OCI-LY7 (cell line): Measurements from ENCODE around the gene PDIA4.

ENCODE experiments used
- CTCF ChIP-seq: fragments of 200-600 bp; sonication (generic); conservative IDR thresholded peaks from 2 replicates; pipeline ENCODE4 v1.5.1; 2014; ENCODE audit warnings: mild to moderate bottlenecking, antibody characterized with exemption, low read length, moderate library complexity, mixed read lengths
- EZH2phosphoT487 ChIP-seq: fragments of 200-600 bp; sonication (generic); IDR thresholded peaks from 2 replicates; pipeline ENCODE4 v1.6.1; 2018; ENCODE audit warnings: low read depth, borderline replicate concordance, mild to moderate bottlenecking, mixed run types, antibody characterized with exemption, low read length, moderate library complexity, mixed read lengths

GRCh38 chr7:149027055-149027454 is 1.2 kb downstream of the PDIA4 start:
- TF ChIP-seq EZH2phosphoT487 (no peak), CTCF (no peak)
